B cell (primary cell): Measurements from ENCODE around the gene CPED1.

Source experiments
- CTCF ChIP-seq: fragments of 200-600 bp; IDR thresholded peaks from one replicate; pipeline ENCODE4 v1.8.0; 2022; ENCODE audit warnings: antibody characterized with exemption, mild to moderate bottlenecking
- EZH2 ChIP-seq: IDR thresholded peaks from 2 replicates; pipeline ENCODE4 v1.6.1; 2012; ENCODE audit warnings: borderline replicate concordance, low read depth, mild to moderate bottlenecking, moderate library complexity, low read length; ENCODE audit not compliant: insufficient read depth, poor library complexity, severe bottlenecking

GRCh38 chr7:121334376-121334775 is 345.9 kb downstream of the CPED1 start:
- TF ChIP-seq CTCF (no peak), EZH2 (no peak)
